ENCODE measurements around the gene LBHD2. TPM values are rescaled to one million over a fixed set of nuclear protein-coding genes. Genes with fewer than 3 reads are reported as not detected.

Gene LBHD2
- total RNA-seq, 4 donors from 2014 or later: 1.4 to 2.1 TPM; not detected in 2

- no peak for TF ChIP-seq CTCF (IDR thresholded peaks at IDR 0.05; ENCODE audit: low read depth)
Observed at GRCh38 chr14:103104654-103105452, 20.8 kb downstream of the LBHD2 start.

GRCh38 chr14:103105580-103106150, 21.7 kb downstream of the LBHD2 start:
- no peak for TF ChIP-seq CTCF (IDR thresholded peaks at IDR 0.05; ENCODE audit: low read depth)

- no peak for TF ChIP-seq CTCF (IDR thresholded peaks at IDR 0.05; ENCODE audit: low read depth)
Observed at GRCh38 chr14:103107455-103107854, 23.4 kb downstream of the LBHD2 start.

GRCh38 chr14:103107941-103108748, 24.1 kb downstream of the LBHD2 start:
- TF ChIP-seq CTCF (IDR thresholded peaks at IDR 0.05; ENCODE audit: low read depth): no peak

GRCh38 chr14:103108749-103109207, 24.8 kb downstream of the LBHD2 start:
- TF ChIP-seq CTCF (IDR thresholded peaks at IDR 0.05; ENCODE audit: low read depth): no peak

- no peak for TF ChIP-seq CTCF (IDR thresholded peaks at IDR 0.05; ENCODE audit: low read depth)
Observed at GRCh38 chr14:103109535-103110441, 25.8 kb downstream of the LBHD2 start.
